A549 (cell line): Measurements from ENCODE around the gene OR56B4. TPM values are rescaled to one million over a fixed set of nuclear protein-coding genes. Genes with fewer than 3 reads are reported as not detected.

ENCODE experiments used
- ATAC-seq, 2 experiments: fragments of 200-7000 bp in 1 of 2; fragments of >200 bp in 1 of 2; cut with Nextera tagmentation in 1 of 2; cut with Tn5 transposase in 1 of 2; 3 replicates each; pipeline versions ENCODE4 v1.8.0 to v1.9.1; 2018 to 2020; ENCODE audit warnings: mild to moderate bottlenecking in 1 of 2, moderate library complexity in 1 of 2
- CTCF ChIA-PET: fragments of 300-600 bp; sonication (Branson Sonifier 250); formaldehyde crosslinking; extraction: SDS; loops from one replicate; lab custom pipeline; 2021; ENCODE audit warnings: antibody characterized with exemption, inconsistent platforms; lab: Yijun Ruan, JAX
- POLR2A ChIA-PET: fragments of 350-600 bp; formaldehyde crosslinking; extraction: SDS; loops from one replicate; lab custom pipeline; 2021; ENCODE audit warnings: antibody characterized with exemption, inconsistent platforms; lab: Yijun Ruan, JAX
- DNase-seq, 2 experiments: peaks; one replicate each; pipeline versions ENCODE4 v3.0.0 to v3.0.0-alpha.2; 2011 to 2016; ENCODE audit warnings: low read depth in 1 of 2, low spot score in 1 of 2
- FAIRE-seq: peaks from 2 replicates; lab custom pipeline; 2011; peaks lifted over from hg19 to GRCh38; lab: Jason Lieb, UNC
- H3K27ac ChIP-seq, 2 experiments: fragments of >200 bp; sonication (Bioruptor Twin); formaldehyde crosslinking; 3 replicates each; pipeline ENCODE4 v1.5.1; 2016 to 2017
- H3K4me1 ChIP-seq: fragments of >200 bp; sonication (Bioruptor Twin); formaldehyde crosslinking; 3 replicates; pipeline ENCODE4 v1.6.1; 2016
- H3K4me2 ChIP-seq: fragments of >200 bp; sonication (Bioruptor Twin); formaldehyde crosslinking; 3 replicates; pipeline ENCODE4 v1.6.1; 2016
- H3K4me3 ChIP-seq: fragments of >200 bp; sonication (Bioruptor Twin); formaldehyde crosslinking; 3 replicates; pipeline ENCODE4 v1.5.1; 2016
- H3K9me3 ChIP-seq: fragments of >200 bp; sonication (Bioruptor Twin); formaldehyde crosslinking; 3 replicates; pipeline ENCODE4 v1.6.1; 2016
- WGBS: methylation state at CpG from one replicate; pipeline ENCODE4 v1.1.6; 2017; ENCODE audit errors: missing lambda C conversion rate; 5-methylcytosine and 5-hydroxymethylcytosine counted together
- polyA plus RNA-seq, 4 experiments: library from polyadenylated mRNA; depleted of rRNA in 3 of 4; stranded (reverse); fragments of >200 nt; fragmentation: RNase III in 1 of 4; extraction: RNeasy Plus Mini Kit Qiagen cat#74134 plus additional on column Dnase treatment in 1 of 4; gene quantifications; 2 replicates in 3 of 4; 3 replicates in 1 of 4; pipeline ENCODE4 v1.2.3, GENCODE V29; 2011 to 2017
- TF ChIP-seq, protein P1 (sequence below): IDR thresholded peaks from 2 replicates; pipeline ENCODE4 v1.6.1; 2012; ENCODE audit warnings: low read depth, borderline replicate concordance

The OR56B4 gene
- polyA plus RNA-seq, 2 of the 4 experiments (the other 2 are of a cell fraction), result not detected

DNA sequence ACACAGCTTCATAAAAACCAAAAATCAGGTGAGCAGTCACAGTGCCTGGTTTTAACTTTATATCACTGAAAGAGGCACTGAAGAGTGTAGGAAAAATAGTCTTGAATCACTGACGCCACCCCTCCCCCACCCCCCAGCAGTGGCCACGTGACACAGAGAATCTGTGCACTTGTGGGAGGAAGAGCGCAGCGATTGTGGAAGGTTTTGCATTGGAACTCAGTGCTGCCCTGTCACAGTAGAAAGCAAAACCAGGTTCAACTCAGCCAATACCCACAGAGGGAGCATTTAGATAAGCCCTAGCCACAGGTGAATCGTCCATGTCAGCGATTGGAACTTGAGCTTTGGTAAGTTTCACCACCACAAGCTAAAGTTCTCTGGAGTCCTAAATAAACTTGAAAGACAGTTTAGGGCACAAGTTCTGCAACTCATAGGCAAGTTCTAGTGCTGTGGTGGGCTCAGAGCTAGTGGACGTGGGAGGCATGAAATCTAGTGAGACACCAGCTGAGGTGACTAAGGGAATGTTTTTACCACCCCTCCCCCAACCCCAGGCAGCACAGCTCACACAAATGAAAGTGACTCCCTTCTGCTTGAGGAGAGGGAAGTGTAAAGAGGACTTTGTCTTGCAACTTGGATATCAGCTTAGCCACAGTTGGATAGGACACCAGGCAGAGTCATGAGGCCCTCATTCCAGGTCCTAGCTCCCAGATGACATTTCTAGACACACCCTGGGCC is 49.3 kb downstream of the OR56B4 start:
- ATAC-seq (no peak; a peak in 1 of 6 replicates), DNase-seq (no peak), FAIRE-seq (no peak)
- Histone ChIP-seq H3K4me1 (no peaks in the 10 kb centered on the region), H3K4me2 (no peak overlapping the region), H3K27ac (no peak overlapping the region), H3K4me3 (no peak overlapping the region), H3K9me3 (no peaks in the 10 kb centered on the region)
- ChIA-PET CTCF (interaction anchor here (0.6 kb wide), 1 partner anchor 13 kb away, joined by 3 read pairs; the partner anchor contains the start of gene OR52B2), POLR2A (no interaction called here)
- 37% methylated on average over 7 of the region's 7 CpGs for WGBS
- TF ChIP-seq, protein P1, sequence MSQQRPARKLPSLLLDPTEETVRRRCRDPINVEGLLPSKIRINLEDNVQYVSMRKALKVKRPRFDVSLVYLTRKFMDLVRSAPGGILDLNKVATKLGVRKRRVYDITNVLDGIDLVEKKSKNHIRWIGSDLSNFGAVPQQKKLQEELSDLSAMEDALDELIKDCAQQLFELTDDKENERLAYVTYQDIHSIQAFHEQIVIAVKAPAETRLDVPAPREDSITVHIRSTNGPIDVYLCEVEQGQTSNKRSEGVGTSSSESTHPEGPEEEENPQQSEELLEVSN, result no peak
- TF ChIP-seq, all 56 proteins: peak for 0

Other genes with a start within 250 kb of the OR56B4 start
- not detected in 2 replicates for gene OR52E8, start 250.0 kb upstream of the OR56B4 start, polyA plus RNA-seq (2011; rRNA removed)
- not detected in 3 replicates for gene OR52E8, start 250.0 kb upstream of the OR56B4 start, polyA plus RNA-seq (2017; fragmentation: RNase III; extraction: RNeasy Plus Mini Kit Qiagen cat#74134 plus additional on column Dnase treatment)
- gene OR52E4, start 227.1 kb upstream of the OR56B4 start, polyA plus RNA-seq (2011; rRNA removed), result not detected in 2 replicates
- not detected in 3 replicates for gene OR52E4, start 227.1 kb upstream of the OR56B4 start, polyA plus RNA-seq (2017; fragmentation: RNase III; extraction: RNeasy Plus Mini Kit Qiagen cat#74134 plus additional on column Dnase treatment)
- gene OR52E5, start 214.5 kb upstream of the OR56B4 start, polyA plus RNA-seq (2011; rRNA removed), result not detected in 2 replicates
- gene OR52E5, start 214.5 kb upstream of the OR56B4 start, polyA plus RNA-seq (2017; fragmentation: RNase III; extraction: RNeasy Plus Mini Kit Qiagen cat#74134 plus additional on column Dnase treatment), result not detected in 3 replicates
- not detected in 2 replicates for gene OR56A3, start 165.4 kb upstream of the OR56B4 start, polyA plus RNA-seq (2011; rRNA removed)
- gene OR56A3, start 165.4 kb upstream of the OR56B4 start, polyA plus RNA-seq (2017; fragmentation: RNase III; extraction: RNeasy Plus Mini Kit Qiagen cat#74134 plus additional on column Dnase treatment), result not detected in 3 replicates
- gene OR56A5, start 139.2 kb upstream of the OR56B4 start, polyA plus RNA-seq (2011; rRNA removed), result not detected in 2 replicates
- gene OR56A5, start 139.2 kb upstream of the OR56B4 start, polyA plus RNA-seq (2017; fragmentation: RNase III; extraction: RNeasy Plus Mini Kit Qiagen cat#74134 plus additional on column Dnase treatment), result not detected in 3 replicates
- gene OR52L1, start 120.7 kb upstream of the OR56B4 start, polyA plus RNA-seq (2011; rRNA removed), result not detected in 2 replicates
- gene OR52L1, start 120.7 kb upstream of the OR56B4 start, polyA plus RNA-seq (2017; fragmentation: RNase III; extraction: RNeasy Plus Mini Kit Qiagen cat#74134 plus additional on column Dnase treatment), result not detected in 3 replicates
- gene OR56A4, start 100.7 kb upstream of the OR56B4 start, polyA plus RNA-seq (2011; rRNA removed), result not detected in 2 replicates
- not detected in 3 replicates for gene OR56A4, start 100.7 kb upstream of the OR56B4 start, polyA plus RNA-seq (2017; fragmentation: RNase III; extraction: RNeasy Plus Mini Kit Qiagen cat#74134 plus additional on column Dnase treatment)
- not detected in 2 replicates for gene OR56A1, start 76.9 kb upstream of the OR56B4 start, polyA plus RNA-seq (2011; rRNA removed)
- gene OR56A1, start 76.9 kb upstream of the OR56B4 start, polyA plus RNA-seq (2017; fragmentation: RNase III; extraction: RNeasy Plus Mini Kit Qiagen cat#74134 plus additional on column Dnase treatment), result not detected in 3 replicates
- not detected in 2 replicates for gene OR52B2, start 62.6 kb downstream of the OR56B4 start, polyA plus RNA-seq (2011; rRNA removed)
- gene OR52B2, start 62.6 kb downstream of the OR56B4 start, polyA plus RNA-seq (2017; fragmentation: RNase III; extraction: RNeasy Plus Mini Kit Qiagen cat#74134 plus additional on column Dnase treatment), result not detected in 3 replicates
- gene OR52W1, start 91.5 kb downstream of the OR56B4 start, polyA plus RNA-seq (2011; rRNA removed), result not detected in 2 replicates
- gene OR52W1, start 91.5 kb downstream of the OR56B4 start, polyA plus RNA-seq (2017; fragmentation: RNase III; extraction: RNeasy Plus Mini Kit Qiagen cat#74134 plus additional on column Dnase treatment), result not detected in 3 replicates
- gene C11orf42, start 97.9 kb downstream of the OR56B4 start, polyA plus RNA-seq (2011; rRNA removed), result not detected in 2 replicates
- not detected in 3 replicates for gene C11orf42, start 97.9 kb downstream of the OR56B4 start, polyA plus RNA-seq (2017; fragmentation: RNase III; extraction: RNeasy Plus Mini Kit Qiagen cat#74134 plus additional on column Dnase treatment)
- 19.4 and 23.9 TPM in 2 replicates for gene FHIP1B, start 127.0 kb downstream of the OR56B4 start, polyA plus RNA-seq (2011; rRNA removed)
- gene FHIP1B, start 127.0 kb downstream of the OR56B4 start, polyA plus RNA-seq (2017; fragmentation: RNase III; extraction: RNeasy Plus Mini Kit Qiagen cat#74134 plus additional on column Dnase treatment), result 12.6 to 14.3 TPM (median 13.9 TPM) in 3 replicates
- gene CNGA4, start 131.4 kb downstream of the OR56B4 start, polyA plus RNA-seq (2011; rRNA removed), result 0.12 and 0.19 TPM in 2 replicates
- 0.10 to 0.12 TPM (median 0.11 TPM) in 3 replicates for gene CNGA4, start 131.4 kb downstream of the OR56B4 start, polyA plus RNA-seq (2017; fragmentation: RNase III; extraction: RNeasy Plus Mini Kit Qiagen cat#74134 plus additional on column Dnase treatment)
- gene CCKBR, start 152.2 kb downstream of the OR56B4 start, polyA plus RNA-seq (2011; rRNA removed), result not detected in 2 replicates
- not detected in 3 replicates for gene CCKBR, start 152.2 kb downstream of the OR56B4 start, polyA plus RNA-seq (2017; fragmentation: RNase III; extraction: RNeasy Plus Mini Kit Qiagen cat#74134 plus additional on column Dnase treatment)
- 5.2 and 6.0 TPM in 2 replicates for gene CAVIN3, start 212.8 kb downstream of the OR56B4 start, polyA plus RNA-seq (2011; rRNA removed)
- gene CAVIN3, start 212.8 kb downstream of the OR56B4 start, polyA plus RNA-seq (2017; fragmentation: RNase III; extraction: RNeasy Plus Mini Kit Qiagen cat#74134 plus additional on column Dnase treatment), result 15.9 to 26.7 TPM (median 22.9 TPM) in 3 replicates